Measurements from ENCODE around the gene SBSN. TPM values are rescaled to one million over a fixed set of nuclear protein-coding genes. Genes with fewer than 3 reads are reported as not detected.

SBSN gene
- total and polyA plus RNA-seq, 9 of the 15 experiments (the other 6 are each of a cell fraction or from before 2014, with no cell fraction given): 0.05 TPM; not detected in 8

GRCh38 chr19:35555301-35556005 lies 27.3 kb upstream of the SBSN start (continued):
- TF ChIP-seq ZNF449 (CRISPR knock-in tag; IDR thresholded peaks at IDR 0.05): no peak
- TF ChIP-seq, protein P1, sequence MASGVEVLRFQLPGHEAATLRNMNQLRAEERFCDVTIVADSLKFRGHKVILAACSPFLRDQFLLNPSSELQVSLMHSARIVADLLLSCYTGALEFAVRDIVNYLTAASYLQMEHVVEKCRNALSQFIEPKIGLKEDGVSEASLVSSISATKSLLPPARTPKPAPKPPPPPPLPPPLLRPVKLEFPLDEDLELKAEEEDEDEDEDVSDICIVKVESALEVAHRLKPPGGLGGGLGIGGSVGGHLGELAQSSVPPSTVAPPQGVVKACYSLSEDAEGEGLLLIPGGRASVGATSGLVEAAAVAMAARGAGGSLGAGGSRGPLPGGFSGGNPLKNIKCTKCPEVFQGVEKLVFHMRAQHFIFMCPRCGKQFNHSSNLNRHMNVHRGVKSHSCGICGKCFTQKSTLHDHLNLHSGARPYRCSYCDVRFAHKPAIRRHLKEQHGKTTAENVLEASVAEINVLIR (CRISPR knock-in tag; IDR thresholded peaks at IDR 0.05): no peak
- TF ChIP-seq, protein P2, sequence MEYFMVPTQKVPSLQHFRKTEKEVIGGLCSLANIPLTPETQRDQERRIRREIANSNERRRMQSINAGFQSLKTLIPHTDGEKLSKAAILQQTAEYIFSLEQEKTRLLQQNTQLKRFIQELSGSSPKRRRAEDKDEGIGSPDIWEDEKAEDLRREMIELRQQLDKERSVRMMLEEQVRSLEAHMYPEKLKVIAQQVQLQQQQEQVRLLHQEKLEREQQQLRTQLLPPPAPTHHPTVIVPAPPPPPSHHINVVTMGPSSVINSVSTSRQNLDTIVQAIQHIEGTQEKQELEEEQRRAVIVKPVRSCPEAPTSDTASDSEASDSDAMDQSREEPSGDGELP (CRISPR knock-in tag; IDR thresholded peaks at IDR 0.05; ENCODE audit: borderline replicate concordance): 0 out of 2 replicates have a peak, but pooled peaks have one; percentile 8
- TF ChIP-seq E2F3 (CRISPR knock-in tag; IDR thresholded peaks at IDR 0.05): no peak
- TF ChIP-seq MEF2A (IDR thresholded peaks at IDR 0.05; ENCODE audit: control insufficient read depth, low read depth, low read length): no peak
- TF ChIP-seq CHD4 (IDR thresholded peaks at IDR 0.05; ENCODE audit: insufficient read depth, insufficient replicate concordance, low read depth, low read length, poor library complexity, severe bottlenecking): no peak
- peak; percentile 7 to 72; a peak in 2 of 4 replicates for TF ChIP-seq RAD21 (CRISPR knock-in tag; conservative IDR thresholded peaks at IDR 0.05 in 1 of 2, IDR thresholded peaks at IDR 0.05 in 1 of 2)
- no peak for TF ChIP-seq CREM (IDR thresholded peaks at IDR 0.05; ENCODE audit: low read depth)
- peak in 1 of 2 experiments; percentile 92; a peak in 1 of 4 replicates for TF ChIP-seq SRF (CRISPR knock-in tag; IDR thresholded peaks at IDR 0.05)
- no peak for TF ChIP-seq MTA2 (IDR thresholded peaks at IDR 0.05; ENCODE audit: low read depth)
- 0 out of 2 replicates have a peak, but pooled peaks have one; percentile 19 for TF ChIP-seq DIDO1 (tag; IDR thresholded peaks at IDR 0.05; ENCODE audit: low read depth)
- TF ChIP-seq CUX1 (CRISPR knock-in tag; IDR thresholded peaks at IDR 0.05): no peak
- no peak for TF ChIP-seq CGGBP1 (CRISPR knock-in tag; IDR thresholded peaks at IDR 0.05)
- TF ChIP-seq, protein P3, sequence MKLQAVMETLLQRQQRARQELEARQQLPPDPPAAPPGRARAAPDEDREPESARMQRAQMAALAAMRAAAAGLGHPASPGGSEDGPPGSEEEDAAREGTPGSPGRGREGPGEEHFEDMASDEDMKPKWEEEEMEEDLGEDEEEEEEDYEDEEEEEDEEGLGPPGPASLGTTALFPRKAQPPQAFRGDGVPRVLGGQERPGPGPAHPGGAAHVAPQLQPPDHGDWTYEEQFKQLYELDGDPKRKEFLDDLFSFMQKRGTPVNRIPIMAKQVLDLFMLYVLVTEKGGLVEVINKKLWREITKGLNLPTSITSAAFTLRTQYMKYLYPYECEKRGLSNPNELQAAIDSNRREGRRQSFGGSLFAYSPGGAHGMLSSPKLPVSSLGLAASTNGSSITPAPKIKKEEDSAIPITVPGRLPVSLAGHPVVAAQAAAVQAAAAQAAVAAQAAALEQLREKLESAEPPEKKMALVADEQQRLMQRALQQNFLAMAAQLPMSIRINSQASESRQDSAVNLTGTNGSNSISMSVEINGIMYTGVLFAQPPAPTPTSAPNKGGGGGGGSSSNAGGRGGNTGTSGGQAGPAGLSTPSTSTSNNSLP (IDR thresholded peaks at IDR 0.05; ENCODE audit: borderline replicate concordance, low read depth, low read length): no peak
- TF ChIP-seq NR3C1 (CRISPR knock-in tag; IDR thresholded peaks at IDR 0.05): no peak

Data from K562 (cell line).